NCI-H748 (cell line): ENCODE measurements around the gene CALY.

Source experiments
- DNase-seq: peaks from one replicate; lab custom pipeline; 2025; ENCODE audit not compliant: unreplicated experiment; lab: John Stamatoyannopoulos, UW

Gene CALY

GRCh38 chr10:133292919-133293809 is 43.5 kb downstream of the CALY start:
- no peak for DNase-seq

GRCh38 chr10:133289761-133290160 is 46.9 kb downstream of the CALY start:
- no peak for DNase-seq

GRCh38 chr10:133287832-133288500 is 48.7 kb downstream of the CALY start:
- no peak for DNase-seq

- DNase-seq = no peak
Observed at GRCh38 chr10:133286366-133286765, 50.3 kb downstream of the CALY start.

- DNase-seq = no peak
Observed at GRCh38 chr10:133285217-133285616, 51.5 kb downstream of the CALY start.

- DNase-seq = no peak
Observed at GRCh38 chr10:133283931-133284330, 52.8 kb downstream of the CALY start.

GRCh38 chr10:133282846-133283390 is 53.8 kb downstream of the CALY start:
- DNase-seq = no peak

- DNase-seq = no peak
Observed at GRCh38 chr10:133281628-133282372, 54.9 kb downstream of the CALY start.

GRCh38 chr10:133281084-133281483 is 55.6 kb downstream of the CALY start:
- no peak for DNase-seq

GRCh38 chr10:133280391-133281059 is 56.2 kb downstream of the CALY start:
- no peak for DNase-seq

- no peak for DNase-seq
Observed at GRCh38 chr10:133279326-133280226, 57.1 kb downstream of the CALY start.

- DNase-seq = no peak
Observed at GRCh38 chr10:133278577-133279265, 58.0 kb downstream of the CALY start.

GRCh38 chr10:133277993-133278576 is 58.6 kb downstream of the CALY start:
- no peak for DNase-seq

- DNase-seq = no peak
Observed at GRCh38 chr10:133277277-133277992, 59.3 kb downstream of the CALY start.

GRCh38 chr10:133276435-133277201 is 60.1 kb downstream of the CALY start, which contains the start of gene ADAM8:
ADAM8 (minus strand) TSS chr10:133276868; CDS start chr10:133276817, 51 bp downstream.
- DNase-seq = peak; percentile 29

GRCh38 chr10:133276100-133276434 is 60.6 kb downstream of the CALY start:
- no peak for DNase-seq

- no peak for DNase-seq
Observed at GRCh38 chr10:133275684-133276092, 61.0 kb downstream of the CALY start.
